ENCODE measurements around the gene MMEL1.

DNA sequence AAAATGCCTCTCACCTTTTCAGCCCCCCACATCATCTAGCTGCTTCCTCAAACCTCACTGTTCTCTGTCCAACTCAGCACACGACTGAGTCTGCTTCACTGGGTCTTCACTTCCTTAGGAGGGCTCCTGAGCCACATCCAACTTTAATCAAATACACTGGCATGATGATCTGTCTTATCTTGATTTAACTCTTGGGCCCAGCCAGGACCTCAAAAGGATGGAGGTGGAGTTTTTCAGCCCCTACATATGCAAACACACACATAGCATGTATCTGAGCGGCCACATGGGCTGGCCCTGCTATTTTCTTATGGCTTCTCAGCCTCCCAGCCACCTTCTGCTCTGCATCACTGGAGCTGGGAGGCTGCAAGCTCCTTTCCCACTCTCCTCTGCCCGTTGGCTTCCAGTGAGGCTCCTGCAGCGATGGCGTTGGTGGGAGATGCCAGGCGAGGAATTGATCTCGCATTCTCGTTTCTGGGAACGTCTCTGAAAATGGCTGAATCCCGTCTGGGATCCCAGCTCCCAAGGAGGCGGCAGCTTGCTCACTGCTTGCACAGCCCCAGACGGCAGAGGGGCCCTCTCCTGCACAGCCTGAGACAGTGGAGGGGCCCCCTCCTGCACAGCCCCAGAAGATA lies 48.0 kb downstream of the MMEL1 start:
- TF ChIP-seq, protein P1, sequence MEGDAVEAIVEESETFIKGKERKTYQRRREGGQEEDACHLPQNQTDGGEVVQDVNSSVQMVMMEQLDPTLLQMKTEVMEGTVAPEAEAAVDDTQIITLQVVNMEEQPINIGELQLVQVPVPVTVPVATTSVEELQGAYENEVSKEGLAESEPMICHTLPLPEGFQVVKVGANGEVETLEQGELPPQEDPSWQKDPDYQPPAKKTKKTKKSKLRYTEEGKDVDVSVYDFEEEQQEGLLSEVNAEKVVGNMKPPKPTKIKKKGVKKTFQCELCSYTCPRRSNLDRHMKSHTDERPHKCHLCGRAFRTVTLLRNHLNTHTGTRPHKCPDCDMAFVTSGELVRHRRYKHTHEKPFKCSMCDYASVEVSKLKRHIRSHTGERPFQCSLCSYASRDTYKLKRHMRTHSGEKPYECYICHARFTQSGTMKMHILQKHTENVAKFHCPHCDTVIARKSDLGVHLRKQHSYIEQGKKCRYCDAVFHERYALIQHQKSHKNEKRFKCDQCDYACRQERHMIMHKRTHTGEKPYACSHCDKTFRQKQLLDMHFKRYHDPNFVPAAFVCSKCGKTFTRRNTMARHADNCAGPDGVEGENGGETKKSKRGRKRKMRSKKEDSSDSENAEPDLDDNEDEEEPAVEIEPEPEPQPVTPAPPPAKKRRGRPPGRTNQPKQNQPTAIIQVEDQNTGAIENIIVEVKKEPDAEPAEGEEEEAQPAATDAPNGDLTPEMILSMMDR (IDR thresholded peaks at IDR 0.05) = no peak
- TF ChIP-seq ZFX (IDR thresholded peaks at IDR 0.05; ENCODE audit: borderline replicate concordance) = no peak
